NT2/D1 (cell line): Measurements from ENCODE around the gene TBC1D22A.

Experiments used
- SUZ12 ChIP-seq: IDR thresholded peaks from 2 replicates; pipeline ENCODE4 v1.6.1; 2011; ENCODE audit not compliant: insufficient read length, insufficient read depth; ENCODE audit errors: extremely low read depth
- YY1 ChIP-seq: IDR thresholded peaks from 2 replicates; pipeline ENCODE4 v1.6.1; 2011; ENCODE audit not compliant: insufficient read length, insufficient read depth
- ZNF274 ChIP-seq: IDR thresholded peaks from 2 replicates; pipeline ENCODE4 v1.6.1; 2011; ENCODE audit warnings: mild to moderate bottlenecking, low read depth, low read length

DNA sequence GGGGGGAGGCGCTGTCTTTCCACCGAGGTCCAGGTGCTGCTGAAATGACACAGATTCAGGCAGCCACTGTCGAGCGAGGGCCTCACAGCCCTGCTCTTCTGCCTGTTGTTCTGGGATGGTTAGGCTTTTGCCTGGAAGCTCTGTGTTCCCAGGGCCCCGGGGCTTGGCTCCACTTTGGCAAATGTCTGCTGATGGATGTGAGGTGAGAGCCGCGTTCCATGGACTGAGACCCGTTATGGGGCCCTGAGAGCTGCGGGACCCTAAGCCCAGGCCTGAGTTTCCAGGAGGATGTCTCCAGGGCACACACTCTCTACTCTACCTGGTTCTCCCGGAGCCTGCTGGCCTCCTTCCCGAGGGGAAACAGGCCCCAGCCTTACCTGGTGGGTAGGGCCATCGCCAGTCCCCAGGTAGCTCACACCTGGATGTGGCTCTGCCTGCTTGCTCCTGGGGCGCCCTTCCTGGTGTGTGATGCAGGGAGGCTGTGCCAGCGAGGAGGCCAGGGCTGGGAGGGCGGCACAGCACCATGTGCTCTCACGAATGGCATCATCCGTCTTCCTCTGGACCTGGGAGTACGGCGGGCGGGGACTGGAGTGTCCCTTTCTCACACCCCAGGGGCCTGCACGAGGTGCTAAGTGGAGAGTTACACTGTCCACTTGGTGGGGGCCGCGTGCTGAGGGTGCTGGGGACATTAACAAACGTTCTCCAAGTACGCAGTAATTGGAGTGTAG, 435.5 kb downstream of the TBC1D22A start:
- TF ChIP-seq YY1 = no peak
- no peak for TF ChIP-seq ZNF274
- TF ChIP-seq SUZ12 = no peak
